Kidney (tissue), 14 donors: ENCODE data around the gene ALDH1L2. TPM values are rescaled to one million over a fixed set of nuclear protein-coding genes. Genes with fewer than 3 reads are reported as not detected.

ENCODE experiments used
- DNase-seq, 5 donors: peaks; one replicate each; pipeline ENCODE4 v3.0.0-alpha.2; 2013 to 2020
- FAIRE-seq: peaks from 2 replicates; lab custom pipeline; 2012; peaks lifted over from hg19 to GRCh38; lab: Jason Lieb, UNC
- H3K27ac ChIP-seq, 2 donors: one replicate each; pipeline ENCODE4 v1.7.0; 2013; ENCODE audit warnings: low read depth in 2 of 2, low read length in 2 of 2, inconsistent platforms in 1 of 2
- H3K27me3 ChIP-seq: one replicate; pipeline ENCODE4 v1.7.1; 2013; ENCODE audit warnings: low read length, inconsistent platforms; ENCODE audit not compliant: control insufficient read depth, insufficient read depth
- H3K36me3 ChIP-seq, 3 donors: one replicate each; pipeline versions ENCODE4 v1.7.0 to v1.7.1; 2013; ENCODE audit warnings: low read length in 3 of 3, control low read depth in 1 of 3, inconsistent platforms in 1 of 3; ENCODE audit not compliant: insufficient read depth in 3 of 3, control insufficient read depth in 2 of 3
- H3K4me1 ChIP-seq, 3 donors: one replicate each; pipeline versions ENCODE4 v1.7.0 to v1.7.1; 2013; ENCODE audit warnings: low read length in 3 of 3, inconsistent platforms in 1 of 3, low read depth in 1 of 3; ENCODE audit not compliant: control insufficient read depth in 2 of 3, insufficient read depth in 2 of 3
- H3K4me3 ChIP-seq, 3 donors: one replicate each; pipeline versions ENCODE4 v1.7.0 to v1.8.1; 2013; ENCODE audit warnings: low read length in 3 of 3, control low read depth in 1 of 3, inconsistent platforms in 1 of 3
- H3K9ac ChIP-seq, 3 donors: one replicate each; pipeline versions ENCODE4 v1.7.0 to v1.7.1; 2013; ENCODE audit warnings: low read length in 3 of 3, control low read depth in 1 of 3, inconsistent platforms in 1 of 3
- H3K9me3 ChIP-seq, 3 donors: one replicate each; pipeline versions ENCODE4 v1.7.0 to v1.7.1; 2013; ENCODE audit warnings: low read length in 3 of 3, control low read depth in 1 of 3, inconsistent platforms in 1 of 3; ENCODE audit not compliant: control insufficient read depth in 2 of 3, insufficient read depth in 1 of 3
- CTCF ChIP-seq: IDR thresholded peaks from 3 replicates; pipeline ENCODE4 v1.5.1; 2012; ENCODE audit warnings: mild to moderate bottlenecking, moderate library complexity, borderline replicate concordance; ENCODE audit not compliant: insufficient read depth; ENCODE audit errors: extremely low read depth
- intact Hi-C: fragments of 100-400 bp; cut with DNase I; formaldehyde crosslinking; loops from one replicate; pipeline ENCODE4 v1.11.1; 2022
- polyA plus RNA-seq: library from polyadenylated mRNA; stranded (reverse); fragments of 350-450 nt; fragmentation: Illumina TruSeq; extraction: RNeasy Lipid Tissue Mini Kit (QIAGEN cat#74804); gene quantifications from one replicate; pipeline ENCODE4 v1.2.3, GENCODE V29; 2014; ENCODE audit warnings: low read depth, low replicate concordance; ENCODE audit not compliant: insufficient read depth
- total RNA-seq: library from RNA; stranded (reverse); fragmentation: NEBNext Ultra II Directional; extraction: Animal tissue kit (Norgen Biotek cat#: 25700); gene quantifications from one replicate; pipeline ENCODE4 v1.2.1, GENCODE V29; 2021
- donor health status: control.
- donor health status: control.
- donor health status: control.
- donor health status: control.
- donor health status: control.
- donor health status: DM: yes; HTN: yes; CAD: no.
- donor health status: Normal renal cell carcinoma (clear cell type).

ALDH1L2 gene
- total and polyA plus RNA-seq, 2 donors from 2014 or later = 0.28 to 17.2 TPM

GRCh38 chr12:105041186-105041585, 43.1 kb downstream of the ALDH1L2 start:
- H3K4me1 ChIP-seq = no peaks in the 10 kb centered on the region
- no peak for TF ChIP-seq CTCF
- no peak for FAIRE-seq
- H3K9me3 ChIP-seq = no peaks in the 10 kb centered on the region
- intact Hi-C loops = no loop called here
- H3K27ac ChIP-seq = no peak overlapping the region
- DNase-seq = no peak
- no peaks in the 10 kb centered on the region for H3K36me3 ChIP-seq
- no peak overlapping the region for H3K9ac ChIP-seq
- no peak overlapping the region for H3K4me3 ChIP-seq
- no peaks in the 10 kb centered on the region for H3K27me3 ChIP-seq

GRCh38 chr12:105040476-105040875, 43.8 kb downstream of the ALDH1L2 start:
- intact Hi-C loops = no loop called here
- H3K9ac ChIP-seq = no peak overlapping the region
- FAIRE-seq = no peak

GRCh38 chr12:105036937-105037649, 47.2 kb downstream of the ALDH1L2 start:
- H3K4me3 ChIP-seq = no peak overlapping the region
- no peak overlapping the region for H3K9ac ChIP-seq
- H3K36me3 ChIP-seq = no peaks in the 10 kb centered on the region
- no peaks in the 10 kb centered on the region for H3K27me3 ChIP-seq
- no peaks in the 10 kb centered on the region for H3K4me1 ChIP-seq
- DNase-seq = no peak
- no peak for FAIRE-seq
- H3K27ac ChIP-seq = no peak overlapping the region
- no peaks in the 10 kb centered on the region for H3K9me3 ChIP-seq
- no peak for TF ChIP-seq CTCF
- intact Hi-C loops = no loop called here

More at GRCh38 chr12:105040476-105040875, 43.8 kb downstream of the ALDH1L2 start:
- Histone ChIP-seq H3K27me3 (no peaks in the 10 kb centered on the region), H3K27ac (no peak overlapping the region), H3K4me3 (no peak overlapping the region), H3K36me3 (no peaks in the 10 kb centered on the region), H3K9me3 (no peaks in the 10 kb centered on the region), H3K4me1 (no peaks in the 10 kb centered on the region)
- TF ChIP-seq CTCF = no peak
- no peak for DNase-seq

GRCh38 chr12:105033851-105034250, 50.4 kb downstream of the ALDH1L2 start:
- Histone ChIP-seq H3K9me3 (no peaks in the 10 kb centered on the region), H3K36me3 (no peaks in the 10 kb centered on the region), H3K27me3 (no peaks in the 10 kb centered on the region), H3K4me3 (no peak overlapping the region), H3K27ac (no peak overlapping the region), H3K4me1 (no peaks in the 10 kb centered on the region), H3K9ac (no peak overlapping the region)
- DNase-seq (no peak), FAIRE-seq (no peak)
- no peak for TF ChIP-seq CTCF
- intact Hi-C loops = no loop called here
